HG03045 (cell line): ENCODE measurements around the gene BABAM2.
"Not testable (repeated sequence)": the region's sequence is repeated elsewhere in the genome, so short reads cannot be mapped to it uniquely, and the experiment has no call there.

ENCODE experiments used
- ATAC-seq: cut with Tn5 transposase; IDR thresholded peaks from one replicate; pipeline ENCODE4 v1.9.1; 2021; ENCODE audit warnings: mild to moderate bottlenecking, moderate library complexity; ENCODE audit not compliant: unreplicated experiment

Gene BABAM2

GRCh38 chr2:28363686-28364280 lies 473.3 kb downstream of the BABAM2 start:
- no peak for ATAC-seq

GRCh38 chr2:28364610-28365009 lies 474.1 kb downstream of the BABAM2 start:
- no peak for ATAC-seq

- ATAC-seq: no peak
These were observed 474.6 kb downstream of the BABAM2 start for GRCh38 chr2:28365158-28365557.

DNA sequence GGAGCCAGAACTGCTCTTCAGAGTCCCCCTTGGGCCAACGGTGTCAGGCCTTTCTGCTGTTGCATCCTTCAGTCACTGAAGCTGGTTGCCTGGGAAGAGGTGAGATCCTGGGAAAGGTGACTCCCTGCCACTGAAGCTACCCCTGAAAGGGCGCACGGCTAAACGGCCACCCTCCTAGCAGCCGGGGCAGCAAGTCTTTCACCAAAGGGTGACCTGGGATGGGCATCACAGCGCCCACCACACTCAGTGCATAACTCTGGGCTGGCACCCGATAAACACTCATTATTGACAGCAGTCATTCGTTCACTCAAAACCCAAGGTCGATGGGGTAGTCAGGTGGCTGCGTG lies 475.6 kb downstream of the BABAM2 start:
- no peak for ATAC-seq

- ATAC-seq: no peak
These were observed 476.2 kb downstream of the BABAM2 start for GRCh38 chr2:28366496-28367282.

DNA sequence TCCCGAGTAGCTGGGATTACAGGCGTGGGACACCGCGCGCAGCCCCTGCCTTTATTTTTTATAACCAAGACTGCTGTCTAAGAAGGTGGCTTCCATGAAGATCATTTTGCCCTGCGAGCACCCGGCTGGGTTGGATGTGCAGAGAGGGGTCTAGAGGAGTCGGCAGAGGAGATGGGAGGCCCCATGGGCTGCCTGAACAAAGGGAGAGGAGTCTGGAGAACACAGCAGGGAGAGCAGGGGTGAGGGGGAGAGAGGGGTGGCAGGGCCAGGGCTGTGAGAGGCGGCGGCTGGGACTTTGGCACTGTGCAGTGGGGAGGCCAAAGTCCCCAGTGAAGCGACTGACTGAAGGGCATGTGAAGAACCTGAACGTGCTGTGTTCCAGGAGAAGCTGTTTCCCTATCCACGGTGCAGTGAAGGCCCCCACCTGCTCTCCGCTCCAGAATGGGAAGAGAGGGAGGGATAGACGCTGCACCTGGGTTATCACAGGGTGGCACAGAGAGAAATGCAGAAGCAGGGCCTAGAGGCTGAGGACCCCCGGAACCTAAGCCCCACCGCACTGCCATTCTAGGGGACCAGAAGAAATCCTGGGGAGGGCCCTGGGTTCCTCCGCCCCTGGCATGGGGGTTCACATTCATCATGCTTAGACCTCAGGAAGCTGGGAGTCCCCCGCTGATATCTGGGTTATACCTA lies 477.3 kb downstream of the BABAM2 start:
- ATAC-seq: no peak

DNA sequence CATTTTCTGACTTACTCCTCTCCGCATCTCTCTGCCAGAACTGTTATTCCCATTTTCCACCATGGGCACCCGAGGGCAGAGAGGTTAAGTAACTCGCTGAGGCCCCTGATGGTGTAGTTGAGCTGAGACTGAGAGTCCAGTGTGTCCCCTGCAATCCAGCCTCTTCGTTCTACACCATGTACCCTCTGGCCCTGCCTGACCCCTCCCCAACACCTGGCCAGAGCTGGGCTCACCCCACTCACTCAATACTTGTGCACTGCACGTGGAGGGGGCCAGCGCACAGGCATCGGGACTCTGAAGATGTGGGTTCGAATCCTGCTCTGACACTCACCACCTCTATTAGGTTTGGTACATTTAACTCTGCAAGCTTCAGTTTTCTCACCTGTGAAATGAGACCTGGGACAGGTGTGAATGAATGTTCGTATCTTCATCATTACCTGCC lies 477.8 kb downstream of the BABAM2 start:
- ATAC-seq: no peak

- no peak for ATAC-seq
These were observed 478.8 kb downstream of the BABAM2 start for GRCh38 chr2:28369358-28369757.

GRCh38 chr2:28370354-28370753 lies 479.8 kb downstream of the BABAM2 start:
- ATAC-seq: no peak

GRCh38 chr2:28371728-28372127 lies 481.2 kb downstream of the BABAM2 start:
- not testable (repeated sequence) for ATAC-seq

DNA sequence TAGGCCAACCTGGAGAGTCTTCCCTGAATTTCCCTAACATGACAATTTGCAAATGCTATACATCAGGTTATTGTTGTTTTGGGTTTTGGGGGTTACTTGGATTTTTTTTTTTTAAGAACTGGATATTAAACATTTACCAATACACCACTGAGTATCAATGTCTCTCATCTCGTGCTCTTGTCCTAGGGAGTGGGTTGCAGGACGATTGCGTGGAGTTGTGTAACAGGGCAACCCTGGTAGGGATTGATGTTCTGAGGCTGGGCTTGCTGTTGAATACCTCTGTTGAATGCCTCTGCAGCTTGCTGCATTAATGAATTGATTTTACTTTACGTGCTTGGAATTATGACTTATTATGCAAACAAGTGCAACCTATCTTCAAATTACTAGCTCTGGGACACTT lies 483.3 kb downstream of the BABAM2 start:
- ATAC-seq: no peak

- no peak for ATAC-seq
These were observed 483.8 kb downstream of the BABAM2 start for GRCh38 chr2:28374331-28374730.

DNA sequence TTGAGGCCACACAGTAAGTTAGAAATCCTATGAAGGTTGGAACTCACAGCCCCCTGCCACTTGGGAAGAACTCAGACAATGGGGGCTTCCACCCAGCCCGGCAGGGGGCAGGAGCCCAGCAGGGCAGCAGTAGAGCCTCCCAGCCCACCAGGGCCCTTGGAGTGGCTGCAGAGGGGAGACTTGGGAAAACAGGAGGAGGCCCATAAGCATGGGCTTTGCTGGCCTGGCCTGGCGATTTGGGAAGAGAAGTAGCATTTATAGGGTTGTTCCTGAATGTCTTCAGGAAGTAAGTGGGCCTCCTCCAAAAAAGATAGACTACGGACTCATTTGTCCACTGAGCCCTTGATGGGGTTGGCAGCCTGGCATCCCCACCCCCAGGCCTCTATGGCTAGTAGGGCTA lies 484.7 kb downstream of the BABAM2 start:
- no peak for ATAC-seq

DNA sequence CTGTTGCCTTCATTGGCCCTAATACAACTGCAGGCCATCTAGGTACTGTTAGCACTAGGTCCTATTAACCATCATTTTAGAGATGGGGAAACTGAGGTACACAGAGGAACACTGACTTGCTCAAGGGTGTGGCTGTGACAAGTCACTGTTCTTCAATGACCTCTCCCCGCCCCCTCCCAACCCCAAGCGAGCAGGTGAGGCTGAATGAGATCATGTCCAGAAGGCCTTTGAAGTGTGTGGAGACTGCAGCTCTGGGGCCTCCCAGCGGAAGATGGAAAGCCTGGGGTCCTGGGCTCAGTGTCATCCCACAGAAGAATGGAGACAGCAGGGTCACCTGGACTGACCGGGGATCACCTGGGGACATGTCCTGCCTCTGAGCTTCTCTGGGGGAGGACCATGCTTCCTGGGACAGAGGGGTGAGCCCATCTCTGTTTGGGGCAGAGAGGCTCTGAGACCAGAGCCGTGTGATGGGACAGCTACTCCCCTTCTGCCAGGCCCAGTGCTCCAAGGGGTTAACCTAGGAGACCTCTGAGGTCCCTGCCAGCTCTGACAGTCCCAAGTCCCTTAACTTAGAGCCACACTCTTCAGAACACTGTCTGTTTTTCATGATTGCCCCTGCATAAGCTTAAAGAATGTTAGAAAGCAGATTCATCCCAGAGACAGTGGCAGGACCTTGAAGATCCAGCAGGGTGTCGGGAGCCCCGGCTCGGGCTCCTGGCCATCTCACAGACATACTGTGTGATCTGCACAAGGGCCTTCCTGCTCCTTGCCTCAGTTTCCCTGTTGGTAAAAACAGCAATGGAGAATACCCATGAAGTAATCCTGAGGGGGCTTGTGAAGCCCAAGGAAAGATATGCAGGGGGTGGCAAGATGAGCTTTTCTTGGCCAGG lies 485.5 kb downstream of the BABAM2 start:
- no peak for ATAC-seq

GRCh38 chr2:28377195-28377816 lies 486.8 kb downstream of the BABAM2 start:
- no peak for ATAC-seq

DNA sequence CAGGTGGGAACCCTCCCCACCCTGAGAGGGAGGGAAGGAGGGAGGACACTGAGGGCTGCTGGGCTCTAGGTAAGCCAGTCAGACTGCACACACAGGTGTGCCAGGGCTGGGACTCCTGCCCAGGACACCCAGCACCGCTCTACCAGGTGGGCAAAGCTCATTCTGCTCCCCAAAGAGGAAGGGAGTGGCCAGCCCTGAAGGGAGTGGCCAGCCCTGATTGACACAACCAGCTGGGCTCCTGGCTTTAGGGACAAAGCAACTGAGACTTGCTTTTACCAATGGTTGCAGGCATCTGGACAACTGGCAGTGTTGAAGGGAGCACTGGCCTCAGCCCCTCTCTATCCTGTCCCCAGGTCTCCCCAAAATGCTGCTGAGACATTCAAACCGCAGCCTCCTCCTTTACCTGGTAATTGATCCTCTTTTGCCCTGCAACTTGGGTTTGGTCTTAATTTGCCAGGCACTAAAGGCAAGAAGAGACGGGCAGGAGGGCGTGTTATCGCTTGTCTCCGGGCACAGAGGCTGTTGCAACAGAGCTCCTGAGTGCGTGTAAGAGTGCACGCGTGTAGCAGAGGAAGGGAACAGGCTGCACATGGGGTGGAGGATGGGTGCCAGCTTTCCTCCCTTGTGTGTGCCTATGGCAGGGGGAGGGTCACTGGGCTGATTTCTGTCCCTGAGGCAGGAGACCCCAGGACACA lies 487.6 kb downstream of the BABAM2 start:
- ATAC-seq: no peak

GRCh38 chr2:28378679-28379584 lies 488.4 kb downstream of the BABAM2 start:
- no peak for ATAC-seq

DNA sequence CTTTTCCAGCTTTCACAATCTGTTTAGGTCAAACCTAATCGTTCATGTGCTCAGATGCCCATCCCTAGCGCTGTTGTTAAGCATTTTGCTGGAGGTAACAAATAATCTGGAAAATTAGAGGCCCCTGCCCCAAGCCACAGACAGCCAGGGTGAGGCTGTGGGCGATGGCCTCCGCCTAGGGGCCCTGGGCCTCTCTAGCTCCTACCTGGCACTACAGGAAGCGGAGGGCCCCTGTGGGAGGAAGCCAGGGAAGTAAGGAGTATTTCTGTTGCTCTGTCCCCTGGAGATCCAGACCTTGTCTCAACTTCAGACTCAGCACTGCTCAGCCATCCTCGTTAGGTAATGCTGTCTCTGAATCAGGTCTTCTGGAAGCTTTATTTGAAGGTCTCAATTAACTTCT lies 489.7 kb downstream of the BABAM2 start:
- no peak for ATAC-seq
